RCC 7860 (cell line): Measurements from ENCODE around the gene OR4C5.
"Not testable (repeated sequence)": the region's sequence is repeated elsewhere in the genome, so short reads cannot be mapped to it uniquely, and the experiment has no call there.

ENCODE experiments used
- DNase-seq: peaks from one replicate; pipeline ENCODE4 v3.0.0-alpha.2; 2015; ENCODE audit warnings: low spot score
- FAIRE-seq: peaks from 2 replicates; lab custom pipeline; 2012; peaks lifted over from hg19 to GRCh38; lab: Jason Lieb, UNC

The OR4C5 gene

GRCh38 chr11:48366365-48366764, at the start of gene OR4C5:
OR4C5 (minus strand) TSS chr11:48366465; CDS start chr11:48366465, 0 bp downstream.
- FAIRE-seq, result no peak
- DNase-seq, result no peak

DNA sequence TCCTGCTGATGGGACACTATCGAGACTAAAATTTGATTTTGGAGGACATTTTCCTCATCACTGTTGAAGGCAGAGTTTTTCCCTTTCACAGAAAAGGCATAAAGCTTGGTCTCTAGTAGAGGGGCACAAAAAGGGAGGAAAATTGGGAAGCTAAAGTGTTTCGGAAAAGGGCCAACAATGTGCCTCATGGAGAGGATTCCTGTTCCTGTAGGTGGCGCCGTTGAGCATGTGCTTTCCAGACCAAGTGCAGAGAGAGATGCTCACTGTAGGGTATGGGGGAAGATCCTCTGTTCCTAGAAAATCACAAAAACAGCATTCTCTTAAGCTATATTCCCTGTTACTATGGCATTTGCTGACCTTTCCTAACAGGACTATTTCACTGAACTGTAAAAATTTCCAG, 18.4 kb upstream of the OR4C5 start:
- FAIRE-seq (no peak), DNase-seq (no peak)

- not testable (repeated sequence) for FAIRE-seq, DNase-seq
These were observed 17.9 kb upstream of the OR4C5 start for GRCh38 chr11:48384151-48384550.

DNA sequence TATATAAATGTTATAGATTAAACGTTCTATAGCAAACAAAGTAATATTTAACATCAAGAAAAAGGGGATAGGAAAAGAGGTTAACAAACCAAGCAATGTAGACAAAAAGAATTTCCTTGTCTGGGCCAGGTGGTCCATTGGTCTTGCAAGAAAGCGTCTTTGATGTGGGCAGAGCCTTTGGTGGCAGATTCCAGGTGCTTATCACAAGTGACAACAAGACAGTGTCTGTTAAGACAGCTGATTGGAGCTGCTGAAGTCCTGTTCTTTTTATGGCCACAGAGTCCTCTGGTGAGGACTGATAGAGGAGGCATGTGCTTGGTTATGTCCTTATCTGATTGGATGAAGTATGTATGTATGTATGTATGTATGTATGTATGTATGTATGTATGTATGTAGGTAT, 5.0 kb downstream of the OR4C5 start:
- not testable (repeated sequence) for DNase-seq, FAIRE-seq

- DNase-seq, result no peak
- no peak for FAIRE-seq
These were observed 11.6 kb downstream of the OR4C5 start for GRCh38 chr11:48354677-48355076.

- no peak for DNase-seq
- no peak for FAIRE-seq
These were observed 12.3 kb downstream of the OR4C5 start for GRCh38 chr11:48354013-48354412.

DNA sequence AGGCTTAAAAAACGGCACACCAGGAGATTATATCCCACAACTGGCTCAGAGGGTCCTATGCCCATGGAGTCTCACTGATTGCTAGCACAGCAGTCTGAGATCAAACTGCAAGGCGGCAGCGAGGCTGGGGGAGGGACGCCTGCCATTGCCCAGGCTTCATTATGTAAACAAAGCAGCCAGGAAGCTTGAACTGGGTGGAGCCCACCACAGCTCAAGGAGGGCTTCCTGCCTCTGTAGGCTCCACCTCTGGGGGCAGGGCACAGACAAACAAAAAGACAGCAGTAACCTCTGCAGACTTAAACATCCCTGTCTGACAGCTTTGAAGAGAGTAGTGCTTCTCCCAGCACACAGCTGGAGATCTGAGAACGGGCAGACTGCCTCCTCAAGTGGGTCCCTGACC, 20.0 kb downstream of the OR4C5 start:
- FAIRE-seq, DNase-seq: not testable (repeated sequence)

DNA sequence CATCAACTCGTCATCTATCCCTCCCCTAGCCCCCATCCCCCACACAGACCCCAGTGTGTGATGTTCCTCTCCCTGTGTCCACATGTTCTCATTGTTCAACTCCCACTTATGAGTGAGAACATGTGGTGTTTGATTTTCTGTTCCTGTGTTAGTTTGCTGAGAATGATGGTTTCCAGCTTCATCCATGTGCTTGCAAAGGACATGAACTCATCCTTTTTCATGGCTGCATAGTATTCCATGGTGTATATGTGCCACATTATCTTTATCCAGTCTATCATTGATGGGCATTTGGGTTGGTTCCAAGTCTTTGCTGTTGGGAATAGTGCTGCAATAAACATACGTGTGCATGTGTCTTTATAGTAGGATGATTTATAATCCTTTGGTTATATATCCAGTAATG, 23.8 kb downstream of the OR4C5 start:
- FAIRE-seq, DNase-seq: not testable (repeated sequence)

DNA sequence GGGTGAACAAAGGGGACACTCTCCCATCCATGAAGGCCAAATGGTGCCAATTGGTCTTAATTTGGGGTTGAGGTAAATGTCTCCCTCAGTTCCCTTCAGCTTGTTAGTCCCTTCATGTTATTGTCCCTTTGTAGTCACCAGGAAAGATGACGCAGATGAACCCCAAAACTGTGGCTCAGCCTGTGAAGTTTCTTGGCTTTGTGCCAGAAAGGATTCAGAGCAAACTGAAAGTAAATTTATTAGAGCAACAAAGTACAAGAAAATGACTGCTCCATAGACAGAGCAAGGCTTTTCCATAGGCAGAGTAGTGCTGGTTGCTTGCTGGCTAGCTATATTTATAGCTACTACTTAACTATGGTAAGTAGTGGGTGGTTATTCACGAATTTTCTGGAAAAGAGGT, 24.8 kb downstream of the OR4C5 start:
- FAIRE-seq (no peak), DNase-seq (no peak)

- FAIRE-seq, DNase-seq: not testable (repeated sequence)
These were observed 41.6 kb downstream of the OR4C5 start, which contains the start of gene OR4C3 for GRCh38 chr11:48324620-48325019. OR4C3 (plus strand) TSS chr11:48324920; CDS start chr11:48325022, 102 bp downstream.

DNA sequence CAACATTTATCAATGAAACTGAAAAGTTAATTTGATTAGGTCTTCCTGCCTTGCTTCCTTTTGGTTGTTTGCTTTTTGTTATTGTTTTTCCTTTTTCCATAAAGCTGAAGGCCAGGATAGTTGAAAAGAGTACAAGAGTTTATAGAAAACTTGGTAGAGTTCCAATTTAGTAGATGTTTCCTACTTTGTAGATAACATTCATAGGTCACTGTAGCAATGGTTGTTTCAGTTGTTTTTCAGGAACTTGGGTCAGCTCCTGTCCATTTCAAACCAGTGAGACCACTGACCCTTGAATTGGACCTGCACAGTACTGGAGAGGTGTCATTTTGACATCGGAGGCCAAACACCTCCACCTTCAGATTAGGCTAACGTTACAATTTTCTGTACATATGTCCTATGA, 46.5 kb downstream of the OR4C5 start:
- FAIRE-seq, DNase-seq: not testable (repeated sequence)
